AG10803 (cell line): ENCODE results near the gene ADAM10.
A peak's percentile ranks its signal among the peaks of the same experiment; 100 is the strongest.

Experiments used
- DNase-seq: peaks from one replicate; pipeline ENCODE4 v3.0.0; 2010; ENCODE audit warnings: low read depth
- H3K4me3 ChIP-seq: 2 replicates; pipeline ENCODE4 v1.5.1; 2011; ENCODE audit warnings: mild to moderate bottlenecking, low read length, control low read depth
- CTCF ChIP-seq: conservative IDR thresholded peaks from 2 replicates; pipeline ENCODE4 v1.5.1; 2011; ENCODE audit warnings: mild to moderate bottlenecking, low read length, control low read depth, inconsistent platforms

ADAM10 gene

GRCh38 chr15:58755956-58756355, 6.4 kb upstream of the ADAM10 start:
- TF ChIP-seq CTCF: no peak
- DNase-seq: no peak

GRCh38 chr15:58755350-58755749, 5.8 kb upstream of the ADAM10 start:
- no peak overlapping the region for H3K4me3 ChIP-seq
- DNase-seq: no peak
- TF ChIP-seq CTCF: no peak

More at GRCh38 chr15:58755956-58756355, 6.4 kb upstream of the ADAM10 start:
- no peak overlapping the region for H3K4me3 ChIP-seq

DNA sequence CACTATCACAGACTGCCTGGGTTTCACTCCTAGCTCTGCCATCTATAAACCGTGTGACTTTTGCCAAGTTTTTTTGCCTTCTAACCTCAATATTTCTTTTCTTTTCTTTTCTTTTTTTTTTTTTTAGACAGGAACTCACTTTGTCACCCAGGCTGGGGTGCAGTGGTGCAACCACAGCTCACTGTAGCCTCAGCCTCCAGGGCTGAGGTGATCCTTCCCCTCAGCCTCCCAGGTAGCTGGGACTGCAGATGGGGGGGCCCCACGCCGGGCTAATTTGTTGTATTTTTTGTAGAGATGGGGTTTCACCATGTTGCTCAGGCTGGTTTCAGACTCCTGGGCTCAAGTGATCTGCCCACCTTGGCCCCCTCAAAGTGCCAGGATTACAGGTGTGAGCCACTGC, 3.2 kb upstream of the ADAM10 start:
- TF ChIP-seq CTCF: no peak
- H3K4me3 ChIP-seq: no peak overlapping the region
- no peak for DNase-seq

DNA sequence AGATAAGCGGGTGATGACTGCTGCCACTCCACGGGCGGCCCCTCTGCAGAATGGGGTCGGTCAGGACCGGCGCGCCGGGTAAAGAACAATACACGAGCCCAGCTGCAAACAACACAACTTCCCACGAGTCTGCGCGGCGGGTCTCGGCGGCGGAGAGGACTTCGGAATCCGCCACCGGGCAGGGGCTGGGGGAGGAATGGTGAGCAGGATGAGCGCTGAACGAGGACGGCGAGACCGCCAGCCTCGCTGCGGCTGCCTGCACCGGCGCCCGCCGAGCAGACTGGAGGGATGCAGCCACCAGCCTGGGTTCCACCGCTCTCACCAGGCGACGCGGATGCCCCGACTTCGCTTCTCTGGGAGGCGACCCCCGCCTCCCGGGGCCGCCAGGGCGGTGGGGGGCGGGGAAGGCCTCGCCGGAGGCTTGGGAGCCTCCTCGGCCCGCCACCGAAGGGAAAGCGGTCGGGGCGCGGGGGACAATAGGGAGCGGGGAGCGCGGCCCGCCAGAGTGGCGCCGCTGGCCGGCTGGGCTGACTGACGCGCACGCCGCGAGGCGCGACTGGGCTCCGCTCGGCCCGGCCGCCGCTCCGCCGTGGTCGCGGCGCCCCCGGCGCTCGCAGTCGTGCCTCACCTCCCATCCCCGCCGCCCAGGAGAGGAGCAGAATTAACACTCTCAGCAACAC, 515 bp downstream of the ADAM10 start:
- no peak for TF ChIP-seq CTCF
- peak; percentile 42 for DNase-seq
- H3K4me3 ChIP-seq: peak overlapping the region; percentile 87

DNA sequence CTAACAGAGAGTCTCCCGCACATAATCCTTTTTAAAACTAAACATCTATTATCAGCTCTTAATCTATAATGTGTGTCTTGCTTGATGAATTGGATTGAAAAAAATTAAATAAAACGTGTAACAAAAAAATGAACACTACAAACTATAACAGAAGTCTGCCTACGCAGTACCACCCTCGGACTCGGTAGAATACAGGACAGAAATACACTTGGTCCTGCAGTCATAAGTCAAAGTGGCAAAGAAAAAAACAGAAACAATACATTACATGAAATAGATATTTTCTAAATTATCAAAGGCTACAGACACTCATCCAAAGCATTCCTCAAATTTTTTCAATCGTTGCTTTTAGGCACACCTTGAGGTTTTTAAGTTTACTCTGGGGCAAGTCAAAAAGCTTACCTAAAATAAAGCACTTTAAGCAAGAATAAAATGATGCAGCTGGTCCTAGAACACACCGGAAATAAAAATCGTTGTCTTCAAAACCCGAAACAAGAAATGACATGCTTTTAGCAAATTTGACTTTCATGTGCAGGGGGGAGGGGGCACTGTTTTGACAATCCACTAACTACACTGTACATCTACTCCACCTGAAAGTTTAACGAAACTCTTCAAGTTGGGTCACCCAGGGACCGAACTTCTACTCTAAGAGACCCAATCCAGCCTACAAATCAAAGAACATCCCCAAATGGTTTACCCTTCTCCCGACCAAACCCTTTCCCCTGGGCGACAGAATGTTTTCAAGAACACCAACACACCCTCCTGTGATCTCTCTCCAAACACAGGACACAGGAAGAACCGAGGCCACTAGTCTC, 1.3 kb downstream of the ADAM10 start:
- TF ChIP-seq CTCF: no peak
- H3K4me3 ChIP-seq: peak overlapping the region; percentile 87
- DNase-seq: no peak

DNA sequence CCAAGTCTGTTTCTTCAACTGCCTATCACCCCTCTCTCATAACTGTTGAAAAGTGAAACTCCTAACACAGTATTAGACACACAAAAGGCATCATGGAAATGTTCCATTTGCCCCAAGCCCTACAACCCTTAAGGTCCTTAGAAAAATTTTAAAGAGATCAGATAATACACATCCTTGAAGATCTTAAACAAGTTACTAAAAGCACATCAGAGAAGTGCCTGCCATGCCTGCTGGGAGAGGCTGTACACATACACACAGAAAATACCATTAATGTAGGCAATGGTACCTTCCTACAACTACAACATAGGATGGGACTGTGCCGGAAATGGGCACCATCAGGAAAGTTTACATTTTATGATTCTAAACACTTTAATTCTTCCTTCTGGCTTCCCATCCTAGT, 3.3 kb downstream of the ADAM10 start:
- no peak for TF ChIP-seq CTCF
- no peak overlapping the region; the same call in 1 of the 2 replicates for H3K4me3 ChIP-seq
- DNase-seq: no peak

DNA sequence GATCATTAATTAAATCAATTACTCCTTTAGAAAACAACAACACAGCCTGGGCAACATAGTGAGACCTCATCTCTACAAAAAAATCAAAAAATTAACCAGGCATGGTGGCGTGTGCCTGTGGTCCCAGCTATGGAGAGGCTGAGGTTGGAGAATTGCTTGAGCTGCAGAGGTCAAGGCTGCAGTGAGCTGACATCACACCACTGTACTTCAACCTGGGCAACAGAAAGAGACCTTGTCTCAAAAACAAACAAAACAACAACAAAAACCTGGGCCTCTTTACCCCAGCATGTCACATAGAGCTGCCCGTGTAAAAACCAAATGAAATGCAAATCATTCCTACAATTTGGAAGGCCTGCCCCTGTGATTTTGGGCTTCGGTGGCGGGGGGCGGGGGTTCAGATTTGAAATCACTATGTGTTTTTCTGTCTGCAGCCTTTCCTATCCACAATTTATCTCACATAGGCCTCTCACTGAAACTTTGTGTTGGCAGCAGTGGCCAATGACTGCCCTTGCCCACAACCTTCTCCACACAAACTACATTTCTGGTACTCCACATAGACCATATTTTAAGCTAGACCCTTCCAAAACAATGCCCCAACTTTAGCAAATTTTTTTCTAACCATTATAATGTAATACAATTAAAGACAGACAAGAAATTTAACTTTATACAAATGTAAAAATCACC, 6.5 kb downstream of the ADAM10 start:
- TF ChIP-seq CTCF: no peak
- no peak overlapping the region for H3K4me3 ChIP-seq
- no peak for DNase-seq
